LNCaP clone FGC (cell line): ENCODE results near the gene ICAM1.
"Not testable (repeated sequence)": the region's sequence is repeated elsewhere in the genome, so short reads cannot be mapped to it uniquely, and the experiment has no call there.

Experiments used
- DNase-seq: peaks from one replicate; pipeline ENCODE4 v3.0.0-alpha.2; 2011; ENCODE audit warnings: low read depth
- H3K4me3 ChIP-seq: 2 replicates; pipeline ENCODE4 v1.5.1; 2011; ENCODE audit warnings: mild to moderate bottlenecking, low read depth, low read length, control low read depth
- CTCF ChIP-seq: IDR thresholded peaks from 2 replicates; pipeline ENCODE4 v1.5.1; 2012; ENCODE audit warnings: mild to moderate bottlenecking; ENCODE audit not compliant: control insufficient read depth, insufficient read depth; ENCODE audit errors: extremely low read depth

ICAM1 gene

GRCh38 chr19:10279737-10280442, 9.0 kb downstream of the ICAM1 start:
- no peak for DNase-seq
- no peak for TF ChIP-seq CTCF
- no peak overlapping the region for H3K4me3 ChIP-seq

GRCh38 chr19:10282043-10282442, 11.1 kb downstream of the ICAM1 start:
- not testable (repeated sequence) for H3K4me3 ChIP-seq

GRCh38 chr19:10283301-10284064, 12.6 kb downstream of the ICAM1 start:
- no peak overlapping the region for H3K4me3 ChIP-seq

More at GRCh38 chr19:10282043-10282442, 11.1 kb downstream of the ICAM1 start:
- DNase-seq: not testable (repeated sequence)

GRCh38 chr19:10284065-10284959, 13.4 kb downstream of the ICAM1 start:
- DNase-seq: no peak
- H3K4me3 ChIP-seq: no peak overlapping the region
- TF ChIP-seq CTCF: no peak

More at GRCh38 chr19:10283301-10284064, 12.6 kb downstream of the ICAM1 start:
- no peak for TF ChIP-seq CTCF
- DNase-seq: no peak

GRCh38 chr19:10284960-10285278, 14.0 kb downstream of the ICAM1 start:
- H3K4me3 ChIP-seq: no peak overlapping the region
- no peak for TF ChIP-seq CTCF
- DNase-seq: no peak

GRCh38 chr19:10285393-10285792, 14.5 kb downstream of the ICAM1 start:
- H3K4me3 ChIP-seq: no peak overlapping the region
- no peak for DNase-seq
- TF ChIP-seq CTCF: no peak
